Activated effector memory CD4-positive, alpha-beta T cell treated with Interleukin-2 at 50 U/mL for 16 hours (primary cell): Measurements from ENCODE around the gene SKIDA1.

ENCODE experiments used
- DNase-seq: peaks from one replicate; pipeline ENCODE4 v3.0.0-alpha.2; 2020

The SKIDA1 gene

GRCh38 chr10:21528236-21529031, 3.0 kb upstream of the SKIDA1 start:
- DNase-seq, result no peak

DNA sequence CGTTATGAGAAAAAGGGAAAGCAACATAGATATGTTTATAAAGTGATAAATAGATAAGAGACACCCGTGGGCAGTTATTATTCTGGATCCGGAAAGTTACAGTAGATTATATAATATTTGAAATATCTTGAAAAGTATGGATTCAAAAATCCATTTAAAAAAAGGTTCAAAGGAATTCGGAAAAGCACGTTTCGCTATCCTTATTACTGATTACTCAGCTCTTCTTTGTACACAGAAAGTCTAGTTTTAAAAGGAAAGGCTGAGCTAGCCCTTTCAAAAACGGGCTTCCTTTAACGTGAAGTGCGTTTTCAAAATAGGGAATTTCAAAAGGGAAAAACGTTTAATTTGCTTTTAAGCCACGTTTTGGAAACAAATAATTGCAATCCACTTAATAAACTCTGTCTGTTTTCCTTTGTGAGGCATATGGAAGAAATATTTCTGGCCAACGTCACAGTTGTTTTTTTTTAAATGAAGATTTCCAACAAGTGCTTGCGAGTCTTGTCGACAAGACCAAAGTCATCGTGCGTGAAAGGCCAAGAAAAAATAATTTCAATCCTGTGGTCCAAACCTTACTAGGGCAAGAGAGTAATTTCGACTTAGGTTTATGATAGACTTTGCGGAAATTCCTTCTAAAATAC, 2.2 kb upstream of the SKIDA1 start:
- no peak for DNase-seq

DNA sequence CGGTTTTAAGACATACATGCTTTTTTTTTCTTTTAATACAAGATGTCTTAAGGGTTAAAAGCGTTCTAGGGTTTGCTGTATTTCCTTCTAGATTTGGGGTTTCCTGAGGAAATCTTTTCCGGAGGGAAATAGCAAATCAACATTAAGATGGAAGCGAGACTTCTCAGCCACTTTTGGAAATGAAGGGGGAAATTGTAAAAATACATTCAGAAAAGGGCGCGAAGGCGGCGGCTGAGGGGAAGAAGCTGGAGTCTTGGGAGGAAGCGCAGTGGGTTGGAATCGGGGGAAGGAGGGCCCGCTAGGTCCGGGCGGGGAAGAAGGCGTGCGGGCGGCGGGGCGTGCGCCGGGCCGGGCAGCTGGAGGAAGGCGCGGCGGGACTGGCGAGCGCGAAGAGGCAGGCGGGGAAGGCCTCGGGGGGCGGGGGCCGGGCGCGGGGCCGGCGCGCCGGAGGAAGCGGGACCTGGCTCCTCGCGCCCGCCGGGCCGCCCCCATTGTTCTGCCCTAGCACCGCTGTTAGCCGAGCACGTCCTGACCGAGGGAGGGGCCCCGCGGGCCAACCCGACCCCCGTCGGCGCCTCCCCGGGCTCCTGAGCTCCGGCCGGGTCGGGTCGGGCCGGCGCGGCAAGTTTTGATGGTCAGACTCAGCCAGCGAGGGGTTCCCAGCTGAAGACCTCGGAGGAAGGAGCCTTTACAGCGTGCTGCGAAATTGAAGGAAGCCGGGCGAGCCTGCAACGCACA, 1.5 kb upstream of the SKIDA1 start:
- peak; percentile 24 for DNase-seq

DNA sequence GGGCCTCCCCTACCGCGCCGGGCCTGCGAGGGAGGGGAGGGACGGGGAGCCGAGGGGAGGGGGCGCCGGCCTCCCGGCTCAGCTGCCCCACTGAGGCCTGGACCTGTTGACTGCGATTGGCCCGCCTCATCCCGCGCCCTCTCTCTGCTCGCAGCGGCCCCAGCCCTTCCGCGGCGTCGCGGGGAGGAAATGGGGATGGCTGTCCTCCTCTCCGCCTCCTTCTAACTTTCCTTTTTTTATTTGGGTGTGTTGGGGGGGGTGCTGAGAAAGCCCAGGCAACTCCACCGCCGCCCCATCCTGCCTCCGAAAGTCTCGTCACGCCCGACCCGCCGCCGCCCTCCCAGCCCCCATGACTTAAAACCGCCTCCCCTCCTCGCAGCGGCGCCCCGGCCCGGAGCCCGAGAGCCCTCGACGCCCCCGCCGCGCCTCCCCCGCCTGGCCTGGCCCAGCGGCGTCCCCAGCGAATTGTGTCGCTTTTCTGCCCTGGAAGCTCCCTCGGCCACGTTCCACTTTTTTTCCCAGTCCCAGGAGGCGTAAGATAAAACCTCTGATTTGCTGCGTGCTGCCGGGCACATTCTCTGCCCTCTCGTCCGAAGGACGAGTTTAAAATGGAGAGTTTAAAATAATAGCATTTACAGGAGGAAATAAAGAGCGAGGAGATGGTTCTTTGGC, 842 bp upstream of the SKIDA1 start:
- DNase-seq, result peak; percentile 54

GRCh38 chr10:21524526-21525366, 736 bp downstream of the SKIDA1 start:
- no peak for DNase-seq

DNA sequence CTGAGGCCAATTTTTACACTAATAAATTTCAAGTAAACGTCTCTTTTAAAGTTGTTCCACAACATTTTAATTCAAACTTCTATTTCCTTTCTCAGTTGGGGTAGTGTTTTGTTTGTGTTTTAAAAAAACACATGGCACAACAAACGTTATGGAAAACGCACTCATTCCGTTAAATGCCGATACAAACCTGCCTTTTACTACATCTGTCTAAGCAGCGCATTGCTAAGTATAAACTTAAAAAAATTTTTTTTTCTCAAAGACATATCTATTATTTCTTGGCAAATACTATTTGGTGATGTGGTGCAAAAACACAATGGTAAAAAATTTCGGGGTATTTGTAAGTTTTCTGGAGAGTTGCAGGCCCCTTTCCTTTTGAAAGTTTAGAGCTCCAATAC, 1.4 kb downstream of the SKIDA1 start:
- DNase-seq, result no peak

GRCh38 chr10:21523557-21524008, 1.9 kb downstream of the SKIDA1 start:
- DNase-seq, result no peak

DNA sequence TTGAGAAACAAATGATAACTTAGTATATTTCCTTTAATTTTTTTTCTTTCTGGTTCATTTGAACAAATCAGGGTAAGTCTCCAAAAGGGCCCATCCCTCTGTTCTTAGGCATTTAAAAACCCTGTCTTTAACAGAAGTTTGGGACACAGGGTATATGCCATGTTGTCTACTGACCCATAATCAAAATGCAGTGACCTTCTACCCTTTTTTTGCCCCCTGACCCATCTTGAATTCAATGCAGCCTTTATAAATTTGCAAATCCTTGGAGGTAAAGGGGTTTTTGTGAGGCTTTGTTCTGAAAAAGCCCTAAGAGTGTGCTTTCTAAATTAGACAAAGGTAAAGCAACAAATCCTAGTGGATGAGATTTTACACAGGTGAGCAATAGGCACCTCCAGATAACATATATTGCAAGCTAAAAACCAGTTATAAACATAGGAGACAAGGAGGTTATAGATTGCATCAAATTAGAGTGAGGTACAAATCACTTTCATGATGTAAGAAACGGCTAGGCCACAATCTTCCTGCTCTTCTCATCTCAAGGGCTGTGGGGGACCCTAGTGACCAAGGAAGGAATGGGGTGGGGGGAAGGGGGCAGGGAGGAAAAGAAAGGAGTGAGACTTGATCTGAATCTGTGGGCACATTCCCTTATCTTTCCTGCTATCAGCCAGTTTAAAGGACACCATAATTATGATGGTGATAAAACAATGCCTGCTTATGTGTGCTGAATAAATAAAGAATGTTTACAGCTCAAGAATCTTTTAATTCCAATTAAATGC, 2.7 kb downstream of the SKIDA1 start:
- no peak for DNase-seq

DNA sequence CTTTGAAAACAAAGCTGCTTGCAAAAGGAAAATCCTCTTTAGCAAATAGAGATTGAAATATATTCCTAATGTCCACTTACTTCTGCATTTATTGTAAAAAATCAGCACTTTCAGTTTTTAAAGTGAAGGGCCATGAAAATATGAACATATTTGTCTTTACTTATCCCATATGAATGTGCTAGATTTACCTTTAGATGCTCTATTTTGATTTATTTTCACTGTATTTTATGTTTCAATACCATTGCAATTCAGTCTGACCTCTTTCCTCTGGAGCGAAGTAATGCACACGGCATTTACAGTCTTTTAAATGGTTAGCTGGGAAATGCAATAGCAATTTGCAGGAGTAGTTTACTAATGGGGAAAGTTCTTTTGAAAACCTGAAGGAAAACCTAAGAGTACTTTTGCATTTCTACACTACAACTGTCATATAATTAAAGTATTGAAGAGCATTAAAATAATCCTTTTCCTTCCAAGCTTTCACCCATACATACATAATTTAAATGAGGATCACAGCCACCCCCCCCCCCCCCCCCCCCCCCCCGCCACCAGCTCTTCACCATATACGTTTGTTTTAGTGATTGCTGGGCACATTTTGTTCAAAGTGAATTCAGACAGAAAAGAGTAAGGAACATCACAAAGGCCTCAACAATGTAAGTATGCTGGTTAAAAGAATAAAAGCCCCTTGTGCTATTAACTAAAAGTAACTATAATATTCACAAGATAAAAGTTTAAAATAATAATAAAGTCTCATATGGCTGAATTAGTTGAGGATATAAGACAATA, 3.5 kb downstream of the SKIDA1 start:
- DNase-seq, result no peak

GRCh38 chr10:21520949-21521348, 4.5 kb downstream of the SKIDA1 start:
- no peak for DNase-seq

DNA sequence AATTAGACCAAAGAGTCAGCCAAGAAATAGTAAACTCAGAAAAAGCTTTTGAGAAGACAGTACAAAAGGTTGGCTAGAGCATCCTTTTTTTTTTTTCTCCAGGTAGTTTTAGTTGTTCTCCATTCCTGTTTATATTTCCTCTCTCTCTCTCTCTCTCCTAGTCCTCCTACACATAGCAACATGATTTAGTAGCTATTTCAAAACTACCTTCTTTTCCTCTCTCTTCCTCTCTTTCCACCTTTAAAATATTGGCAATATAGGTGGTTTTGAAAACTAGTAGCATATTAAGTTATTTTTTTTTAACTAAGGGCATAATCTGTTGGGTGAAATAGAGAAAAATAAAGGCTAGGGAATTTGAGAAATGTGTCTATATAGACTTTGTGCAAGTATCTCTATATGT, 5.0 kb downstream of the SKIDA1 start:
- DNase-seq, result no peak

- no peak for DNase-seq
Observed at GRCh38 chr10:21519941-21520436, 5.5 kb downstream of the SKIDA1 start.

GRCh38 chr10:21519397-21519933, 6.0 kb downstream of the SKIDA1 start:
- DNase-seq, result no peak

- no peak for DNase-seq
Observed at GRCh38 chr10:21518641-21519396, 6.7 kb downstream of the SKIDA1 start.

- no peak for DNase-seq
Observed at GRCh38 chr10:21518149-21518640, 7.3 kb downstream of the SKIDA1 start.

- no peak for DNase-seq
Observed at GRCh38 chr10:21517134-21518031, 8.1 kb downstream of the SKIDA1 start.

DNA sequence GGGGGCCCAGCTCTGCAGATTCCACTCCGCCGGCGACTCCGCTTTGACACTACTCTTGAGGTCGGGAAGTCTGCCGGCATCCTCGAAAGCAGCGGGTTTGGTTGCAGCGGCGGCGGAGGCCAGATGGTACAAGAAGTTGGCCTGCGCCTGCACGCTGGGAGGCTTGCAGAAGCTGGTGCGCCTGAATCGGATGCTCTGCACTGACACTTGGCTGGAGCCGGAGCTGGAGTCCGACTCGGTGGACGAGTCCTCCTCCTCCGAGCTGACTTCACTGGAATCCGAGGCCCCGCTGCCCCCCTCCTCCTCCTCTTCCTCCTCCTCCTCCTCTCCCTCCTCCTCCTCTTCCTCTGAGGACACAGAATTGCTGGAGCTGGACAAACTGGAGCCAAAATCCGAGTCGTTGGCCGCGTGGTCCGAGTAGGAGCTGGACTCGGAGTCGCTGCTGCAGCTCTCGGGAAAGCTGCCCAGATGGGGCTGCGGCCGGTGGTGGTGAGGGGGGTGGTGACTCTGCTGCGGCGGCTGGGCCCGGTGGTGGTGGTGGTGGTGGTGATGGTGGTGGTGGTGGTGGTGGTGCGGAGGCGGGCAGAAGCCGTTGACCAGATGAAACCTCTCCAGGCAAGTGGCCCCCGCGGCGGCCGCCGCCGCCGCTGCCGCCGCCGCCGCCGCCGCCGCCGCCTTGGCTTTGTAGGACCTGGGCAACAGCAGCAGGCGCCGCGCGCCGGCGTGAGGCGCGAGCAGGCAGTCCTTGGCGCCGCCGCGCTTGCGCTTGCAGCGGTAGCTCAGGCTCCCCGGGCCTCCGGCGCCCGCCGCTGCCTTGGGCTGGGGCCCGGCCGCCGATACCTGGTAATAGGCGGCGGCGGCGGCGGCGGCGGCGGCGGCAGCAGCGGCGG, 9.0 kb downstream of the SKIDA1 start:
- DNase-seq, result peak; percentile 24
